HEK293 (cell line): ENCODE data around the gene PPP5C.

ENCODE experiments used
- ZNF138 ChIP-seq: fragments of 450-650 bp; formaldehyde crosslinking; IDR thresholded peaks from 2 replicates; pipeline ENCODE4 v1.5.1; 2016; ENCODE audit warnings: missing biosample characterization, missing genetic modification characterization, borderline replicate concordance
- ZNF548 ChIP-seq: fragments of 450-650 bp; formaldehyde crosslinking; IDR thresholded peaks from 2 replicates; pipeline ENCODE4 v1.5.1; 2016; ENCODE audit warnings: missing biosample characterization, missing genetic modification characterization
- TF ChIP-seq, protein P1 (sequence below): fragments of 450-650 bp; formaldehyde crosslinking; IDR thresholded peaks from 2 replicates; pipeline ENCODE4 v1.5.1; 2016; ENCODE audit warnings: missing biosample characterization, missing genetic modification characterization
- TF ChIP-seq, protein P2 (sequence below): fragments of 450-650 bp; formaldehyde crosslinking; IDR thresholded peaks from 2 replicates; pipeline ENCODE4 v1.5.1; 2016; ENCODE audit warnings: missing biosample characterization, missing genetic modification characterization

DNA sequence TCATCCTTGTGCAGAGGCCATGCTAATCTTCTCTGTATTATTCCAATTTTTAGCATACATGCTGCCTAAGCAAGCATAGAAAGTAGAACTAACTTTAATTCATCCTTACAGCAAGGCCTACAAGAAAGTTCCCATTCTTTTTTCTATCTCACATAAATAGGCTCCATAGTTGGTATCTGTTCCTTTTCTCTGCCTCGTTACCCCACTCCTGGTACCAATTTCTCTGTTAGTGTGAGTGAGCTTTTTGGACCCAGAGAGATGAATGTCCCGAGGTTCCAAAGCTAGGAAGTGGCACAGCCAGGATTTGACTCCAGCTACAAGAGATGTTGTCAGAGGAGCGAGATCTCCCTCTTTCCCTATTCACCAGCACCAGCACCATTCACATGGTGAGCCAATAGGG lies 40.4 kb upstream of the PPP5C start:
- TF ChIP-seq ZNF548 (no peak), ZNF138 (tag by site-specific recombination) (no peak)
- TF ChIP-seq, protein P1, sequence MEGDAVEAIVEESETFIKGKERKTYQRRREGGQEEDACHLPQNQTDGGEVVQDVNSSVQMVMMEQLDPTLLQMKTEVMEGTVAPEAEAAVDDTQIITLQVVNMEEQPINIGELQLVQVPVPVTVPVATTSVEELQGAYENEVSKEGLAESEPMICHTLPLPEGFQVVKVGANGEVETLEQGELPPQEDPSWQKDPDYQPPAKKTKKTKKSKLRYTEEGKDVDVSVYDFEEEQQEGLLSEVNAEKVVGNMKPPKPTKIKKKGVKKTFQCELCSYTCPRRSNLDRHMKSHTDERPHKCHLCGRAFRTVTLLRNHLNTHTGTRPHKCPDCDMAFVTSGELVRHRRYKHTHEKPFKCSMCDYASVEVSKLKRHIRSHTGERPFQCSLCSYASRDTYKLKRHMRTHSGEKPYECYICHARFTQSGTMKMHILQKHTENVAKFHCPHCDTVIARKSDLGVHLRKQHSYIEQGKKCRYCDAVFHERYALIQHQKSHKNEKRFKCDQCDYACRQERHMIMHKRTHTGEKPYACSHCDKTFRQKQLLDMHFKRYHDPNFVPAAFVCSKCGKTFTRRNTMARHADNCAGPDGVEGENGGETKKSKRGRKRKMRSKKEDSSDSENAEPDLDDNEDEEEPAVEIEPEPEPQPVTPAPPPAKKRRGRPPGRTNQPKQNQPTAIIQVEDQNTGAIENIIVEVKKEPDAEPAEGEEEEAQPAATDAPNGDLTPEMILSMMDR (tag by site-specific recombination): no peak
- TF ChIP-seq, protein P2, sequence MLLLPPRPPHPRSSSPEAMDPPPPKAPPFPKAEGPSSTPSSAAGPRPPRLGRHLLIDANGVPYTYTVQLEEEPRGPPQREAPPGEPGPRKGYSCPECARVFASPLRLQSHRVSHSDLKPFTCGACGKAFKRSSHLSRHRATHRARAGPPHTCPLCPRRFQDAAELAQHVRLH (tag by site-specific recombination): no peak
